GM15510 (cell line): Measurements from ENCODE around the gene ZNF575.
A peak's percentile ranks its signal among the peaks of the same experiment; 100 is the strongest.

Experiments used
- POLR2A ChIP-seq: IDR thresholded peaks from 3 replicates; pipeline ENCODE4 v1.6.1; 2011; ENCODE audit warnings: borderline replicate concordance; ENCODE audit not compliant: insufficient read length; ENCODE audit errors: extremely low read depth

The ZNF575 gene

DNA sequence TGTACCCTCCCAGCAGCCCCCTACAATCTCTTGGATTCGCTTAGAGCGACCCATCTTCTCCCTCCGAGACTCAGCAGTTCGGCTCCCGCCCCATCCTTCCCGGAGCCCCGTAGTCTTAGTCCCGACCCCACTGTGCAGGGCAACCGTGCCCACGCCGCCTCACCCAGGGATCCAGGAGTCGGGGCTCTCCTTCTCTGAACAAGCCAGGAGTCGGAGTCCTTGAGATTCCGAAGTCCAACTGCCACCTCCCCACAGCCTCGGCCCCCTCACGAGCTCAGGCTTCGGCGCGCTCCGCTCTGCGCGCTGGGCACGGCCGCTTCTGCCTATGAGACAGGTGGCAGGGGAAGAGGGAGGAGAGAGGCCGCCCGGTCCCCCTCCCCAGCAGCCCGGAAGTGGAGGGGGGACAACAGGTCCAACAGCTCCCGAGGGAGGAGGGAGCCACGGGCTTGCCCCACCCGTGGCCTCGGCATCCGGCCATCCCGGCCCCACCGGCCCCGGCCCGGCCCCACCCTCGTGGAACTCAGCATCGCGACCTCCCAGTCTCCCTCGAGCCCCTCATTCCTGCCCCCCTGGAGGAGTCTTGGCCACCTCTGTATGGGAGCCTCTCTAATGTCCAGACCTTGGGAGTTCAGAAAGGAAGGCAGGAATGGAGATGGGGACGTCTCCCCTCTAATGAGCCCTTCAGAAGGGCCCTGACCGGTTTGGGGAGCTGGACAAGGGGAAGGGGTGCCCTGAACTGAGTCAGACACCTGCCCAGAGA, 28.4 kb upstream of the ZNF575 start, which contains the start of gene PHLDB3:
Gene PHLDB3 (minus strand): TSS at position 321 of the 760 bp plus-strand sequence. CDS start 628 bp downstream, outside the sequence.
- TF ChIP-seq POLR2A, result no peak

GRCh38 chr19:43505186-43505456, 27.9 kb upstream of the ZNF575 start:
- TF ChIP-seq POLR2A, result no peak

- no peak for TF ChIP-seq POLR2A
Observed at GRCh38 chr19:43505941-43506340, 27.0 kb upstream of the ZNF575 start.

GRCh38 chr19:43506629-43507028, 26.4 kb upstream of the ZNF575 start:
- no peak for TF ChIP-seq POLR2A

- no peak for TF ChIP-seq POLR2A
Observed at GRCh38 chr19:43507880-43508279, 25.1 kb upstream of the ZNF575 start.

GRCh38 chr19:43510713-43511112, 22.3 kb upstream of the ZNF575 start:
- no peak for TF ChIP-seq POLR2A

- no peak for TF ChIP-seq POLR2A
Observed at GRCh38 chr19:43511324-43511723, 21.7 kb upstream of the ZNF575 start.

- no peak for TF ChIP-seq POLR2A
Observed at GRCh38 chr19:43518051-43518450, 14.9 kb upstream of the ZNF575 start.

DNA sequence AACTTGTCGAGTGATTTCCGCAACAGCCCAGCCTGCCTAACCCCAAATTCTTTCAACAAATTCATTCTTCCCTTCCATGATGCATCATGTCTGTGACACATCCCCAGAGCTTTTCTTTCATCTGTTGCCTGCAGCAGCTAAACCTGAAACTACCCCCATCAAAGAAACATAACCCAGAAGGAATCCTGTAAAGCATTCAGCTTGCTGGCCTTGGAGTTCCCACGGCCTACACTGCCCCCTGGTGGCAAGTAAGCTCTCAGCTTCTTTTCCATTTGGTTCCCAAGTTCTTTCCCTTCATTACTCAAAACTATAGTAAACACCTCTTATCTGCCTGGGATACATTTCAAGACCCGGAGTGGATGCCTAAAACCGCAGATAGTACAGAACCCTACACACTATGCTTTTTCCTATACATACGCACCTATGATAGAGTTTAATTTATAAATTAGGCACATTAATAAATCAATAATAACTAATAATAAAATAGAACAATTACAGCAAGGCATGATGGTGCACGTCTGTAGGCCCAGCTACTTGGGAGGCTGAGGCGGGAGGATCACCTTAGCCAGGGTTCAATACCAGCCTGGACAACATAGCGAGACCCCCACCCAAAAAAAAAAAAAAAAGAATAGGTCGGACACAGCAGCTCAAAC, 13.4 kb upstream of the ZNF575 start:
- TF ChIP-seq POLR2A, result no peak

GRCh38 chr19:43522929-43523328, 10.1 kb upstream of the ZNF575 start:
- TF ChIP-seq POLR2A, result no peak

DNA sequence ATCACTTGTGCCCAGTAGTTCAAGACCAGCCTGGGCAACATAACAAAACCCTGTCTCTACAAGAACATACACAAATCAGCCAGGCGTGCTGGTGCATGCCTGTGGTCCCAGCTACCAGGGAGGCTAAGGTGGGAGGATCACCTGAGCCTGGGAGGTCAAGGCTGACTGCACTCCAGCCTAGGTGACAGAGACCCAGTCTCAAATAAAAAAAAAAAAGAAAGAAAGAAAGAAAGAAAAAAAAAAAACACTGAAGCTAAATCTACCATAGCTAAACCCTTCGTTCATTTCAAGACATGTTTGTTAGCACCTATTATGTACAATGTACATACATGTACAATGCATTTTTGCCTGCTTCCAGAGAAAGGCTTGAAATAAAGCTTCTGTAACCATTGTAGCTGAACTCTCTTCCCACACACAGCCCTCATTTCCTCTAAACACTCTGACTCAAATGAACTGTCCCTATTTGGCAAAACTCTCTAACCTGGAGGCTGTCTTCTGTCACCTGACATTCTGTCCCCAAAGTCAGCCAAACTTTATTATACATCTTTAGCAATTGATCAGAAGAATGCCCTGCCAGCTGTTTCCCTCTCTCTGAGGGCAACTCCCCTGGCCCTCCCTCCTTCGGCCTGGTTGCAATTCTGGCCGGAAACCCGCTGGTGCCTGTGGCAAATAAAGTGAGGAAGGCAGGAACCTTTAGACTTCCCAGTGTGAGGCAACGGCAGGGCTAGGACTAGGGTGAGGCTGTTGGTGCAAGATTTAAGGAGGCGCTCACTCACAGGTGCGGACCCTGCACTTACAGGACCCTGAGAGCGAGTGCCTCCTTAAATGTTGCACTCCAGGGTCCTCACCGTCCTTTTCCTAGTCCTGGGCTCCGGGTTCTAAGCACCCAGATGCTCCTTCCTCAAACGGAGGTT, 7.8 kb upstream of the ZNF575 start:
- no peak for TF ChIP-seq POLR2A

- no peak for TF ChIP-seq POLR2A
Observed at GRCh38 chr19:43525836-43526771, 6.9 kb upstream of the ZNF575 start.

DNA sequence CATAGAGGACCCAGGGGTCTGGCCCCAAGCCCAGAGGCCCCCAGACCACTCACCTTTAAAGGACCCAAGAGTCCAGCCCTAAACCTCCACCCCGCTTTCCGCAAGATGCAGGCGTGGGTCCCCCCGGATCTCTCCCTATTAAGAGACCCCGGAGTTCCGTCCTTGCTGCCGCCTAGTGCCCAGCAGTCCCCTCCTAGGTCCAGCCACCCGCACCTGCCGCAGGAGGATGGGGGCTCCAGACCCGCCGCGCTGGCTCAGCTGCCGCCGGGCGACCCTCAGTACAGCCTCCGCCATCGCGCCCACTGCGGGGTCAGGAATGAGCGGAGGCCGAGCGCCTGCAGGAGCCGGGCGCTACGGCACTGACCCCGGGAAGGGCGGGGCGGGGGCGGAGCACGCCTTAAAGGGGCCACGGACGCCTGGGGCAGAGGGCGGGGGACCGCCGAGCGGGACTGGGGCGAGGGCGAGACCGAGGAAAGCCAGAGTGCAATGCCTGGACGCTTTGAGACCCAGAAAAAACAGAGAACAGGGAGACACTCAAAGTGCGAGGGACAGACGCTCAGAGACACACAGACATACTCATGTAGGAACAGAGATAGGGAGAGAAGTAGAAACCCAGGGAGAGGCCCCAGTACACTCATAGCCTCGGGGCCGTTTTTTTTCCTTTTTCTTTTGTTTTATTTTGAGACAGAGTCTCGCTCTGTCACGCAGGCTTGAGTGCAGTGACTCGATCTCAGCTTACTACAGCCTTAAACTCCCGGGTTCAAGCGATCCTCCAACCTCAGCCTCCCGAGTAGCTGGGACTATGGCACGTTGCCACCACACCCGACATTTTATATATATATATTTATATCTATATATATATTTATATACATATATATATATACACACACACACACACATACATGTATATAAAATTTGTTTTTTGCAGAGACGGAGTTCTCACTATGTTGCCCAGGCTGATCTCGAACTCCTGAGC, 5.8 kb upstream of the ZNF575 start, which contains the start of gene ETHE1:
Gene ETHE1 (minus strand): TSS at position 318 of the 976 bp plus-strand sequence. CDS start 24 bp downstream, at position 294.
- TF ChIP-seq POLR2A, result peak; percentile 91

DNA sequence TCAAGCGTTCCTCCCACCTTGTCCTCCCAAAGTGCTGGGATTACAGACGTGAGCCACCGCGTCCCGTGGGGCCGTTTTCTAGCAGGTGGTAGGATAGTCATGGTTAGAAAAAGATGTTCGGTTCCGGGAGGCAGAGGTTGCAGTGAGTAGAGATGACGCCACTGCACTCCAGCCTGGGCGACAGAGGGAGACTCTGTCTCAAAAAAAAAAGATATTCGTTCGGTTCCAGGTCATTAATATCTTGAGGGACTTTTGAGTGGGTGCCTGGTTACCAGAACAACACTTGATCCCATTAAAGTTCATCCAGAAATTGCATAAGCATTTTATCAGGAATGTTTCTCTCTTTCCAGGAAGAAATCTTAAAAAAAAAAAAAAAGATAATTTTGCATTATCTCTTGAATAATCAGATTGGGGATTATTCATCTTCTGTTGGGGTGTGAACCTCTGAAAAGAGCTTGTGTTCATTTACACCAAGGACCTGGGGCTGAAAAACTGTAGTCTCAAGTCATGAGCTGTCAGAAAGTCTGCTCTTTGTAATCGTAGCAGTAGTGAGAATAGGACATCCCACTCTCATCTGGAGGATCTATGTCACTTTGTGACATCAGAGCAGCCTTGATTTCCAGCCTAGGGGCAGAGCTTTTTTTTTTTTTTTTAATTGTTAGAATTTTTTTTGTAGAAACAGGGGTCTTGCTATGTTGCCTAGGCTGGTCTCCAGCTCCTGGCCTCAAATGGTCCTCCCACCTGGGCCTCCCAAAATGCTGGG, 4.9 kb upstream of the ZNF575 start:
- no peak for TF ChIP-seq POLR2A
